ENCODE data around the gene ZNF106. TPM values are rescaled to one million over a fixed set of nuclear protein-coding genes. Genes with fewer than 3 reads are reported as not detected.
A peak's percentile ranks its signal among the peaks of the same experiment; 100 is the strongest.

Gene ZNF106
- total RNA-seq, 4 donors from 2014 or later, result 38.6 to 50.2 (median 49.2) TPM

DNA sequence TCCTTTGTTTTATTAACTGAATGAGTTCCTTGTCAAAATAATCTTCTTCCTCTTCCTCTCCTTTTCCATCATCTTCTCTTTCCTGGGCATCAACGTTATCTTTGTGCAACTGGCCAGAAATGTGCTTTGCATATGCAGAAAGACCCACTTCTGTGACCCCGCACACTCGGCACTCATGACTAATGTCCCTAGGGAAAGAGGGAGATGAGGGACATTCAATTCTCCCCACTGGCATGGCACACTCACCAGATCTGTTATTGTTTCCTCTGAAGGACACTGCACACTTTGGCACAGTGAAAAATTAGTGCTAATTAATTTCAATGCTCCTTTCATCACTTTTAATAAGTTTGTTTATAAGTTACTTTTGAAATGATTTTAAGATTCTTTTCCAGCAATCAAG lies 34.0 kb downstream of the ZNF106 start:
- 16% methylated on average over 3 of the region's 3 CpGs for WGBS

DNA sequence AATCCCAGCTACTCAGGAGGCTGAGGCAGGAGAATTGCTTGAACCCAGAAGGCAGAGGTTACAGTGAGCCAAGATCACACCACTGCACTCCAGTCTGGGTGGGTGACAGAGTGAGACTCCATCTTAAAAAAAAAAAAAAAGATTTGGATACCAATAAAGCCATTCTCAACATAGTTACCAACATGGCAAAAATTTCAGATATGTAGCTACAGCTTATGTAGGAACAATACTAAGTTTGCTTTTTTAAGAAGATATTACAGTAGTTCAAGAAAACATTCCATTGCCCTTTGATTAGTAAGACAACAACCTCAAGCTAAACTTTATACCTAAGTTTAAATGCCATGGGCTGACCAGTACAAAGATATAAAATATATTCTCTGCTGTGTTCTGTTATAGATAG lies 34.4 kb downstream of the ZNF106 start:
- Histone ChIP-seq H3K4me3 (peak overlapping the region; percentile 35), H3K36me3 (peaks cover 9% of the 10 kb centered on the region), H3K27ac (peak overlapping the region; percentile 82), H3K9me3 (no peaks in the 10 kb centered on the region), H3K27me3 (no peaks in the 10 kb centered on the region), H3K4me1 (peaks cover 37% of the 10 kb centered on the region)
- no peak for DNase-seq (ENCODE audit: low spot score in 2 of 2)
- TF ChIP-seq POLR2A (IDR thresholded peaks at IDR 0.05), result no peak
- TF ChIP-seq POLR2AphosphoS5 (IDR thresholded peaks at IDR 0.05), result no peak
- no peak for TF ChIP-seq EP300 (IDR thresholded peaks at IDR 0.05)
- TF ChIP-seq CTCF (IDR thresholded peaks at IDR 0.05), result no peak

More for the DNA sequence above, 34.0 kb downstream of the ZNF106 start:
- H3K4me3 ChIP-seq, result peak overlapping the region; percentile 35
- H3K27me3 ChIP-seq, result no peaks in the 10 kb centered on the region
- TF ChIP-seq POLR2AphosphoS5 (IDR thresholded peaks at IDR 0.05) (no peak), EP300 (IDR thresholded peaks at IDR 0.05) (no peak), POLR2A (IDR thresholded peaks at IDR 0.05) (no peak), CTCF (IDR thresholded peaks at IDR 0.05) (no peak)
- no peak for DNase-seq (ENCODE audit: low spot score in 2 of 2)
- peaks cover 37% of the 10 kb centered on the region for H3K4me1 ChIP-seq
- H3K36me3 ChIP-seq, result peaks cover 6% of the 10 kb centered on the region
- H3K27ac ChIP-seq, result peak overlapping the region; percentile 82
- no peaks in the 10 kb centered on the region for H3K9me3 ChIP-seq

GRCh38 chr15:42453826-42454225 lies 37.1 kb downstream of the ZNF106 start:
- WGBS, result 96% methylated on average over 3 of the region's 3 CpGs

GRCh38 chr15:42450425-42450790 lies 40.5 kb downstream of the ZNF106 start:
- Histone ChIP-seq H3K27ac (no peak overlapping the region), H3K4me3 (no peak overlapping the region), H3K9me3 (no peaks in the 10 kb centered on the region), H3K27me3 (no peaks in the 10 kb centered on the region), H3K36me3 (peaks cover 62% of the 10 kb centered on the region), H3K4me1 (peaks cover under 1% of the 10 kb centered on the region)
- TF ChIP-seq POLR2A (IDR thresholded peaks at IDR 0.05) (no peak), EP300 (IDR thresholded peaks at IDR 0.05) (no peak), CTCF (IDR thresholded peaks at IDR 0.05) (no peak), POLR2AphosphoS5 (IDR thresholded peaks at IDR 0.05) (no peak)
- no peak for DNase-seq (ENCODE audit: low spot score in 2 of 2)
- 95% methylated on average over 4 of the region's 4 CpGs for WGBS

More at GRCh38 chr15:42453826-42454225, 37.1 kb downstream of the ZNF106 start:
- no peak overlapping the region for H3K27ac ChIP-seq
- H3K9me3 ChIP-seq, result no peaks in the 10 kb centered on the region
- H3K4me1 ChIP-seq, result peaks cover 21% of the 10 kb centered on the region
- no peak for DNase-seq (ENCODE audit: low spot score in 2 of 2)
- H3K36me3 ChIP-seq, result peaks cover 32% of the 10 kb centered on the region
- H3K4me3 ChIP-seq, result no peak overlapping the region
- no peaks in the 10 kb centered on the region for H3K27me3 ChIP-seq
- TF ChIP-seq POLR2AphosphoS5 (IDR thresholded peaks at IDR 0.05) (no peak), EP300 (IDR thresholded peaks at IDR 0.05) (no peak), POLR2A (IDR thresholded peaks at IDR 0.05) (no peak), CTCF (IDR thresholded peaks at IDR 0.05) (no peak)

- Histone ChIP-seq H3K27ac (no peak overlapping the region), H3K4me3 (no peak overlapping the region), H3K36me3 (peaks cover 66% of the 10 kb centered on the region), H3K27me3 (no peaks in the 10 kb centered on the region), H3K9me3 (no peaks in the 10 kb centered on the region), H3K4me1 (peaks cover 6% of the 10 kb centered on the region)
- WGBS, result 97% methylated on average over 13 of the region's 13 CpGs
- no peak for DNase-seq (ENCODE audit: low spot score in 2 of 2)
- TF ChIP-seq EP300 (IDR thresholded peaks at IDR 0.05) (no peak), CTCF (IDR thresholded peaks at IDR 0.05) (no peak), POLR2A (IDR thresholded peaks at IDR 0.05) (no peak), POLR2AphosphoS5 (IDR thresholded peaks at IDR 0.05) (no peak)
These were observed 41.0 kb downstream of the ZNF106 start for GRCh38 chr15:42449770-42450424.

Measured in suprapubic skin (tissue), 4 donors.